Measurements from ENCODE around the gene GATA1. TPM values are rescaled to one million over a fixed set of nuclear protein-coding genes. Genes with fewer than 3 reads are reported as not detected.
A peak's percentile ranks its signal among the peaks of the same experiment; 100 is the strongest.

Gene GATA1
- total RNA-seq (2014; rRNA removed; shearing (Covaris generic)), result not detected in 2 replicates
- not detected in 2 replicates for polyA plus RNA-seq (2014; cell fraction: nucleus; rRNA removed)

DNA sequence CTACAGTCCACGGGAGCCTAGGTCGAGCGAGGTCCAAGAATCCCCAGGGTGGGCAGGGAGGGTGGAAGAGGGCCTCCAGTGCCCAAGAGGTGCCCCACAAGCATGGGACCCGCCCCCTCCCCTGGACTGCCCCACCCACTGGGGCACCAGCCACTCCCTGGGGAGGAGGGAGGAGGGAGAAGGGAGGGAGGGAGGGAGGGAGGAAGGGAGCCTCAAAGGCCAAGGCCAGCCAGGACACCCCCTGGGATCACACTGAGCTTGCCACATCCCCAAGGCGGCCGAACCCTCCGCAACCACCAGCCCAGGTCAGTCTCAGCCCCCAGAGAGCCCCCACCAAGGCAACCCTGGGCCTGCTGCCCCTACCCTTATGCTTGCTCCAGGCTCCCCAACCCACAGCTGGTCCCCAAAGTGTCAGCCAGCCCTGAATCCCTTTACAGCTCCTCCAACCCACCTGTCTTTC, at the start of gene GATA1:
Gene GATA1 (plus strand): TSS at position 250 of the 460 bp plus-strand sequence. CDS start 4,520 bp downstream, outside the sequence.
- no peak for DNase-seq (ENCODE audit: extremely low read depth, low read depth)

DNA sequence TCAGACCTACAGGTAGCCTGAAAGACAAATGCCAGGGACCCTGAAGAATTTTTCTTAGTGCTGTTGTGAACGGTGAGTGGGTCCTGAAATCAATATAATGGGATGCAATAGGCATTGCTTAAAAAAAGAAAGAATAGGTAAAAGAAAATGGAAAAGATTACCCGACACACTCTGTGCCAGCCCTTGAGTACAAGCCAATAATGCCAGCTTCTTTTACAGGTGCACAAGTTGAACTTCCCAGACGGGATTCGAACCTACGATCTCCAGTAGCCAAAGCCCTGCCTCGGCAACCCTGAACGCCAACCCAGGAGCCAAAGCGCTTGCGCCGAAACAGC, 49.5 kb upstream of the GATA1 start:
- no peak for DNase-seq (ENCODE audit: extremely low read depth, low read depth)

DNA sequence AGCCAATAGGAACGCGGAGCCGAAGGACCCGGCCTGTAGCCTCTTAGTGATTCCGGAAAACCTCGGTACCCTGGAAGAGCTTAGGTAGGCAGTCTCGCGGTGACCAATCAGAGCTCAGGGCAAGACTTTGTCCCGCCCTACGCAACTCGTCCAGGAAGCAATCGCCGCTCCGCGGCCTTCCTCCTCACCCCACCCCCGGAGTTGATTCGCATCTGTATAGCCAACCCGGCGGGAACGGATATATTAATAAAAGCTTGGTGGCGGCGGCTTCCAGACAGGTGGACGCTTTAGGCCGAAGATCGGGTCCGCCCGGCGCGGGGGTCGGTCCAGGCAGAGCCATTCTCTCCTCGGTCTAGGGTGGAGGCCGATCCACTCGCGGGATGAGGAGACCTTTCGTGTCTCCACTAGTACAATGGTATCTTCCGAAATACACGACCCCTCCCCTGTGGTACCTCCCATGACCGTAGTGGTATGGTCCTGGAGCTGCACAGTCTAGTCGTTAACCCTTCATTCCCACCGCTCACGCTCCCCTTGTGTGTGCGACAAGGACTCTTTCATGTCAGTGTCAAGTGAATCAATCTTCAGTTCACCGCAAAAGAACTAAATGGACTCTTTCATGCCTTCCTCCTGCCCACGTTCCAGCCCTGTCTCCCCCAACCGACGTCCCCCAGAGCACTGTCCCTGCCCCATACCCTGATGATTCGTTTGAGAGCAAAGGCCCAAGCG, 49.0 kb upstream of the GATA1 start:
- DNase-seq (ENCODE audit: extremely low read depth, low read depth), result peak; percentile 96

DNA sequence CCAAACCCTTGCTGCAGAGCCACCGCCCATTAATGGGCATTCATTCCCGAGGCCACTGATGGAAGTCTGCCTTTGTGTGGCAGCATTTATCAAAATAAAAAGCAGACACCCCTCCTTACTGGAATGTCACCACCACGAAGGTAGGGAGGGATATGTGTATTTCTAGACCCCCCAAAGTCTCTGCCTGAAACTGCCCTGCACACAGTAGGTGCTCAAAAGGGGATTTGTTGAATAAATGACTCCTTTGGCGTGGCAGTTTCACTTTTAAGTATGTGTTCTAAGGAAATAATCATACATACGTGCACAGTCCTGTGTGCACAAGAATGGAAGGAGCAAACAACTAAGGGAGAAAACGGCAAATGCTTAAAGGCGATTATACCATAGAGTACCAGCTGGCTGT, 48.5 kb upstream of the GATA1 start:
- no peak for DNase-seq (ENCODE audit: extremely low read depth, low read depth)

DNA sequence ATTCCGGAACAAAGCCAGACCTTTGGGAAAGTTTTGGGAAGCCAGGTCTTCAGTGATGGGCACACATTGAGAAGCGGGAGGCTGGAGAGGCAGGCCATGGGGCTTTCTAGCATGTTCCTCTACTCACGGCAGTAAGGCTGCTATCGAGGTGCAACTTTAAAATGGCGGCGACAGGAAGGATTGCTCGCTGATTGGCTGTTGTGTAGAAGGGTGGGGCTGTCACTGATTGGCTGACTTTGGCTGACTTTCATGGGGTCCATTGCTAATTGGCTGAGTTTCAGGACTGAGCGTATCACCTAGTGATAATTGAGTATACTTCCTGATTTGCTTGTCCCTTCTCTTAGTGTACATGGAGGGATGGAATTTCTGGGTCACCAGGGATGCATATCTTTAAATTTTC, 44.6 kb upstream of the GATA1 start:
- no peak for DNase-seq (ENCODE audit: extremely low read depth, low read depth)

DNA sequence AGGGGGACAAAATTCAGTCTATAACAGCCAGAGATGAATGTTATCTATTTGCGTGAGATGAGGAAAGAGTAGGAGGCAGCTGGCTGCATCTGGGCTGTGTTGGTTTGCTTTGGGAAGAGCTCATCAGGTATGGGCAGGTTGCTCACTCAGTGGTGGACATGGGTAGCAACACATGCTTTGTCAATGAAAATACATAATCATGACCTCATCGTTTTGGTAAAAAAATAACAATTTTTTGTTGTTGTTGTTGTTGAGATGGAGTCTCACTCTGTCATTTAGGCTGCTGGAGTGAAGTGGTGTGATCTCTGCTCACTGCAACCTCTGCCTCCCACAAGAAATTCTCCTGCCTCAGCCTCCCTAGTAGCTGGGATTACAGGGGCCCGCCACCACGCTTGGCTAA, 41.2 kb upstream of the GATA1 start:
- no peak for DNase-seq (ENCODE audit: extremely low read depth, low read depth)

DNA sequence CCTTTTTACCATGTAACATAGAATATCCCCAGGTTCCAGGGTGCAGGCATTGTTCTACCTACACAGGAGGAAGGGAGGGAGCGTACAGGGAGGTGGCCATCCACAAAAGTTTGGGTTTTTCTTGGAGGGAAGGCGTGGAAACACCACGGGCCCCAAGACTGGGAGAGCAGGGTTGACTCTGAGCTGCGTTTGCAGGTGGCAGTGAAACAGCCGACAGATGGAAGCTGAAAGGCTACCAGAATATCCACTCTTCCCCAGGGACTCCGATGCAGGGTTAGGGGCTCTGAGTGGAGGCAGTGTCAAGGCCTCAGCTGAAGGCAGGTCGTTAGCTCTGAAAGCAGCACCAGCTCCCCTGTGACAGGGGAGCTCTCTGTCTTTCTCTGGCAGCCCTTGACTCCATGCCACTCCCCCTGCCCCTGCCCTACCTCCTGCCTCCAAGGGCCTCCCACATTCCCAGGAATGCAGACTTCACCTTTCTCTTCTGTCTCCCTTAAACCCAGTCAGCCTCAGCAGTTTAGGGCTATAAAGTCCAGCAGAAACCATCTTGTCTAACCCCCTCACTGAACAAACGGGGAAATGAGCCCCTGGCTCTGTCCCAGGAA, 38.9 kb upstream of the GATA1 start:
- no peak for DNase-seq (ENCODE audit: extremely low read depth, low read depth)

DNA sequence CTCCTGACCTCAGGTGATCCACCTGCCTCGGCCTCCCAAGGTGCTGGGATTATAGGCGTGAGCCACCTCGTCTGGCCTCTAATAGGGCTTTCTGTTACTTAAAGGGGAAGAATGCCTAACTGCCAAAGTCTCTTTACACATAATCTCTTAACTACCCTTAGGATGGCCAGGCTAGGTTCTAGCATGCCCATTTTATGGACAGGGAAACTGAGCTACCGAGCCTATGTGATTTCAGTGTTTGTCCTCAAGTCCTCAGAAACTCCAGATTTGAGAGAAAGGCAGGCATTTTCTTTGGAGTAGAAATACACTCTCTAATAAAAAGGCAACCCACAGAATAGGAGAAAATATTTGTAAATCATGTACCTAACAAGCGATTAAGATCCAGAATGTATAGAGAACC, 37.2 kb upstream of the GATA1 start:
- no peak for DNase-seq (ENCODE audit: extremely low read depth, low read depth)

DNA sequence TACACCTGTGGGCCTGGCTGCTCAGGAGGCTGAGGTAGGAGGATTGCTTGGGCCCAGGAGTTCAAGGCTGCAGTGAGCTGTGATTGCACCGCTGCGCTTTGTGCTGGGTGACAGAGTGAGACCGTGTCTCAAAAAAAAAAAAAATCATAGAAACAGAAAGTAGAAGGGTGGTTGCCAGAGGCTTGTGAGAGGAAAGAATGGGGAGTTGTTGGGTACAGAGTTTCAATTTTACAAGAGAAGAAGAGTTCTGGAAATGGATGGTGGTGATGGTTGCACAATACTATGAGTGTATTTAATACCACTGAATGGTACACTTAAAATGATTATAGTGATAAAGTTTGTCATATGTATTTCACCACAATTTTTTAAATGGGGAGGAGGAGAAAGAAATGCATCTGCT, 35.0 kb upstream of the GATA1 start:
- no peak for DNase-seq (ENCODE audit: extremely low read depth, low read depth)

DNA sequence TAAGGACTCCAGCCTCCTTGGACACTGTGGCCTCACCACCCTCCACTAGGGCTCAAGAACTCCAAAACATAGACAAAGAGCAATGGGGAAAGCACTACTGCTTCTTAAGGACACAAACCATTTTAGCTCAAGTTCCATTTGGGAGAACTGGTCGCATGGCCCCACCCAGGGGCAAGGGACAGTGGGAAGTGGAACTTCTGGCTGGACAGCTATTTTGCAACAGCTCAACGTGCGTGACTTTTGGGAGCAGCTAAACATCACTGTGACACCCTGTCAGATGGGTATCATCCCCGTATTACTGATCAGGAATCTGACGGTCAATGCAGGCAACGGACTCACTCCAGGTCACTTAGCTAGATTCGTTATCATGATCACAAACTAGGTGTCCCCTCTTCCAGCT, 33.9 kb upstream of the GATA1 start:
- no peak for DNase-seq (ENCODE audit: extremely low read depth, low read depth)

DNA sequence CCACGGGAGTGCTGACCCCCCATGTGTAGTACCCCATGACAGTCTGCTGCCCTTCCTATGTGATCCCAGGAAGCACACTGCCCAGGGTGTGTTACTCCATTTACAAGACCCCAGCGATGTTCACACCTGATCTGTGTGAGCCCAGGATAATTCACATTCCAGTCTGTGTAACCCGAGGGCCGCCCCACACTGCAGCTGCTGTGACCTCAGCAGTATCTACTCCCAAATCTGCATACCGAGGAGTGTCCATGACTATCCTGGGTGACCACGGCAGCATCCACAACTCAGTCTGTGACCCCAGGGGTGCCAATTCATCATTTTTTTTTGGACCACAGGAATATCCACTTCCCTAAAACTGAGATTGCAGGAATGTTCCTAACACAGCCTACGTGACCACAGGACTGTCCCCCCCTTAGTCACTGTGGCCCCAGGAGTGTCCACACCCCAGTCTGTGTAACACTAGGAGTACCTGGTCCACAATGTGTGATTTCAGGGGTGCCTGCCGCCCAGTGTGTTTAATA, 32.6 kb upstream of the GATA1 start:
- no peak for DNase-seq (ENCODE audit: extremely low read depth, low read depth)

DNA sequence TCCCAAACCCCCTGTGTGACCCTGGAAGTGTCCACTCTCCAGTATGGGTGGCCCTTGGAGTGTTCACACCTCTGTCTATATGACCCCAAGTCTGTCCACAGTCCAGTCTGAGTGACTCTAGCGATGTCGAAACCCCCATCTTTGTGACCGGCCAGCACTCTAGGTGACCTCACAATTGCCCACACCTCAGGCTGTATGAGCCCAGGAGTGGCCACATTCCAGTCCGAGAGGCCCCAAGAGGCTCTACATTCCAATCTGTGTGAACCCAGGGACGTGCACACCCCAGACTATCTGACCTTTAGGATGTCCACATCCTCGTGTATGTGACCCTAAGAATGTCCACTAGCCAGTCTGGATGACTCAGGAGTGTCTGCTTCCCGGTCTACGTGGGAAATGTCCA, 32.2 kb upstream of the GATA1 start:
- DNase-seq (ENCODE audit: extremely low read depth, low read depth), result no peak

DNA sequence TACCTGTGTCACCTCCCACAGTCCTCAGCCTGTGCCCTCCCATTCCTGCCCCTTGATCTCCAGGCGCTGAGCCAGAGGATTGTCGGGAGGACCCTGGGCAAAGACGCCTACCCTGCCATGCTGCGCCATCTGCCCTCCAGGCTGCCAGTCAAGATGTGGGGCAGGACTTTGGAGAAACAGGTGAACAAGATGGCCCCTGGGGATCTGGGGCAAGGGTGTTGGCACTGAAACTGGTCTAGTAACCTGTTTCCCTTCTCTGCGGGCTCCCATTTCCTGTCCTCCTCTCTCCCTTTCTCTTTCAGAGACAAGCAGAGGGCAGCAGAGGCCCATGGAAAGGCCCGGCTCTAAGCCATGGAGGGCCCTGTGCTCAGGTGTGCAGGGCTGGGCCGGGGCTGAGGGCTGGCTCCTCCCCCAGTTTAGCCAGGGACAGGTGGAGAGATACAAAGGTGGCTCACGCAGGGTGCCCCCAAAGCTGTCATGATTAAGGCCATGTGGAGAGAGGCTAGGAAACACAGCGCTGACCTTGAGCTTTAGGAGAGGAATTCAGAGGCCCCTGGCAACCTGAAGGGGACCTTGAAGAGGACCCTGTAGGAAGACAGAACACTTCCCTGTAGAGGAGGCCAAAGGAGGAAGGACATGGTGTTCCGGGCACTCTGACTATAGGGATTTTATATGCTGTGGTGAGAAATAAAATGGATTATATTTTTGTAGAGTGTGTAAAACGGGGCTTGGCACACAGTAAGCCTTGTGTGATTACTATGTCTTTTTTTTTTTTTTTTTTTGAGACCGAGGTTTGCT, 24.5 kb upstream of the GATA1 start, which contains the start of gene GLOD5:
Gene GLOD5 (plus strand): TSS at position 74 of the 798 bp plus-strand sequence. CDS start 44 bp downstream, at position 118.
- peak; percentile 39 for DNase-seq (ENCODE audit: extremely low read depth, low read depth)

DNA sequence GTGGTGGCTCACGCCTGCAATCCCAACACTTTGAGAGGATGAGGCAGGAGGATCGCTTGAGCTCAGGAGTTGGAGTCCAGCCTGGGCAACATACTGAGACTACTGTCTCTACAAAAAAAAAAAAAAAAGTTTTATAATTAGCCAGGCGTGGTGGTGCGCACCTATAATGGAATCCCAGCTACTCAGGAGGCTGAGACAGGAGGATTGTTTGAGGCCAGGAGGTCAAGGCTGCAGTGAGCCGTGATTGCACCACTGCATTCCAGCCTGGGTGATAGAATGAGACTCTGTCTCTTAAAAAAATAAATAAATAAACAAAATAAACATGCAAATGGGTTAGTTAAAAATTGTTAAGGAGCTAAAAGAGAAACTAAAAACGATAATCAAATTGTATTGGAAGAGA, 17.2 kb upstream of the GATA1 start:
- no peak for DNase-seq (ENCODE audit: extremely low read depth, low read depth)

DNA sequence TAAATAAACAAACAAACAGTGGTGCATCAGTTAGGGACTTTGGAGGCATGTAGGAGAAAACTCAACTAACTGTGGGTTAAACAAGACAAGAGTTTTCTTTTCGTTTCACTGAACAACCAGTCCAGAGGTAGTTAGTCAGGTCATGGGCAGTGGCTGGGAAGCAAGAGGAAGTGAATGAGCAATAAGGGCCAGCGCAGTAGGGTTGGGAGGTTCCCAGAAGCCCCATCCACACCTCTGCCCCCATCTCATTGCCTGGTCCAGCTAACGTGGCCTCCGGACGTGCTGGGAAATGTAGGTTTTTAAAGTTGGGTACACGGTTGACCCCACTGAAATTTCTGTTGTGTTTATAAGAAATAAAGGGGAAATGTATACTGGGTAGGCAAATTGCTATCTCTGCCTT, 16.1 kb upstream of the GATA1 start:
- no peak for DNase-seq (ENCODE audit: extremely low read depth, low read depth)

DNA sequence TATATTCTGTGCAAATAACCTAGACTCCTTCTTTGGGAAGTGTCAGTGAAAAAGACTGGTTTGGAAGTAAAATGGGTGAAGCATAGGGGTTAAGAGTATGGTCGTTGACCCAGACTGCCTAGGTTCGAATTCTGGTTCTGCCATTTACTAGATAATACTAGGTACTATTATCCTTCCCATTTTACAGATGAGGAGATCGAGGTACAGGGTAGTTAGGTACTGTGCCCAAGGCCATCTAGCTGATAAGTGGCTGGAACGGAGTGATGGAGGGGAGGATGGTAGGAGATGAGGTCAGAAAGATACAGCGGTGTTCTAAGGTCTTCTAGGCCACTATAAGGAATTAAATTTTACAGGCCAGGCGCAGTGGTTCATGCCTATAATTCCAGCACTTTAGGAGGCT, 13.8 kb upstream of the GATA1 start:
- DNase-seq (ENCODE audit: extremely low read depth, low read depth), result no peak

DNA sequence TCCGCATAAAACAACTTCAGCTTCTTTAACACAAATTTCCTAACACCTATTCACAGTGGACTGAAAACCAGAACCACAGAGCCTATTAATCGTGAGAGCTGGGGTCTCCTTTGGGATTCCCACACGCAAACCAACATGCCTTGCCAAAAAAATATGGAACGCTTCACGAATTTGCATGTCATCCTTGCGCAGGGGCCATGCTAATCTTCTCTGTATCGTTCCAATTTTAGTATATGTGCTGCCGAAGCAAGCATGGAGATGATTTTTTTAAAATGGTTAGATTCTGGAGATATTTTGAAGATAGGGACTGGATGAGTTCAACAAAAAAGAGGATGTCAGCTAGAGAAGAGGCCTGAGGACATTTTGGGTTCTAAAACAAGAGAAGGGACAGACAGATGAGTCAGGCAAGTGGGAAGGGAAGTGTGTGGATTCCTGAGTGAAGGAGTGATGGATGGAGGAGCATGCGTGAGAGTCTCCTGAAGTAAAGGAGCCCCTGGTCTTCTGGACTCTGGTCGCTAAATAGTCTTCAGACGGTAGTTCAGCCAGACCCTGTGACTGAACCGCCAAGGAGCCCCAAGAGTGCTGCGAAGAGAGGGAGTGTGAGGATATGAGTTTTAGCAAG, 9.5 kb upstream of the GATA1 start:
- DNase-seq (ENCODE audit: extremely low read depth, low read depth), result no peak

DNA sequence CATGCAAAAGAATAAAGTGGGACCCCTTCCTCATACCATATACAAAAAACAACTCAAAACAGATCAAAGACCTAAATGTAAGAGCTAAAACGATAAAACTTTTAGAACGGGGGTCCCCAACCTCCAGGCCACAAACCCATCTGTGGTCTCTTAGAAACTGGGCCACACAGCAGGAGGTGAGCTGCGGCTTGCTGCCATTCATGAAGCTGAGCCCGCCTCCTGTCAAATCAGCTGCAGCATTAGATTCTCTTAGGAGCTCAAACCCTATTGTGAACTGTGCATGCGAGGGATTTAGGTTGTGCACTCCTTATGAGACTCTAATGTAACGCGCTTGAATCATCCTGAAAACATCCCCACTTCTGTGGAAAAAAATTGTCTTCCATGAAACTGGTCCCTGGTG, 7.0 kb upstream of the GATA1 start:
- DNase-seq (ENCODE audit: extremely low read depth, low read depth), result no peak

DNA sequence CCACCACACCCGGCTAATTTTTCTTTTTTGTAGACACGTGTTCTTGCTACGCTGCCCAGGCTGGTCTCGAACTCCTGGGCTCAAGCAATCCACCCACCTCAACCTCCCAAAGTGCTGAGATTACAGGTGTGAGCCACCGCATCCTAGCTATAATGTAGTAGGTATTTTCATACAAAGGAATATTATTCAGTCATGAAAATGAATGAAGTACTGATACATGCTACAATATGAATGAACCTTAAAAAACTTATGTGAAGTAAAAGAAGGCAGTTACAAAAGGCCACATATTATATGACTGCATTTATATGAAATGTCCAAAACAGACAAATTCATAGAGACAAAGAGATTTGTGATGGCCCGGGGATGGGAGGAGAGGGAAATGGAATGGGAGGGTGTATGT, 4.7 kb upstream of the GATA1 start:
- no peak for DNase-seq (ENCODE audit: extremely low read depth, low read depth)

DNA sequence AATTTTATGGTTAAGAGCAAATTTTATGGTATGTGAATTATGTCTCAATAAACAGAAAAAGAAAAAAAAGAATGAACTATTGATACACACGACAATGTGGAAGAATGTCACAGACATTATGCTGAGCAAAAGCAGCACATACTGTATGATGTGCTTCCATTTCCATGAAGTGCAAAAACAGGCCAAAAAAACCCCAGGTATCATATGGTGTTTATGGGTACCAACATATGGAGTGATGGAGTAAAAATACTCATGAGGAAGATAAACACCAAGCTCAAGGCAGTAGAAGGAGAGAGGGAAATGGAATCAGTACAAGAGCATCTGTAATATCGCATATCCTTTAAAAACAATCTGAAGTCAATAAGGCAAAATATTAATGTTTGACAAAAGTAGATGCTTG, 4.2 kb upstream of the GATA1 start:
- no peak for DNase-seq (ENCODE audit: extremely low read depth, low read depth)

DNA sequence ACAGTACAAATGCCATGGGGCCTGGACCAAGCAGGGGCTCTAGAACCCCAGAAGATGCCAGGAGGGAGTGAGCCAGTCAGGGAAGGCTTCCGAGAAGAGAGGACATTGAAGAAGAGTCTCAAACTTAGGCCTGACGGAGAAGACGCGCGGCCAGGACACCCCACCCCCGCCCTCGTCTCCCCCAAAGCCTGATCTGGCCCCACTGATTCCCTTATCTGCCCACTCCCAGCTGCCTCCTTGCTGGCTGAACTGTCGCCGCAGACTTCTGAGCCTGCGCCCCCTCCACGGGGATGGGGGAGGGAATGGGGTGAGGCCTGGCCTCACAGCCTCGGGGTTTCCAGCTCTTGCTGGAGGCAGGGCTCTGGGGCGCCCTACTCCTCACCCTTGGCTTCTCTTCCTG, 3.6 kb upstream of the GATA1 start:
- no peak for DNase-seq (ENCODE audit: extremely low read depth, low read depth)

Measured in NCI-H460 (cell line).